Measurements from ENCODE around the gene GATA6.

The GATA6 gene

DNA sequence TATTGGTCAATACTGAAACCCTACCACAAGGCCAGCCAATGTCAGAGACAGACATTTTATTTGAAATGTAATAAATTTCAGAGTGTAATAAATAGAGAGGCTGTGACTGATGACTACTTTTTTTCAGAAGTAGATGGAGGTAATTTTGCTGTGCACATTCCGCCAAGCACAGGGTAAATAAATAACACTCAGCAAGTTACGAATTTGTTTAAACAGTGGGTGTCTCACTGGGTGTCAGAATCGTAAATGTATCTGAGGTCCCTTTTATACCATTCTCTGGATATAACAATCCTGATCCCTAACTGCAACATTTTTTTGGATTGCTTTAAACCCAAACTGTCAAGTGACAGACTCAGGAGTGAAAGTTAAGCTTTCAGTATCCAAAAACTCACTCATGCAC is 74.1 kb downstream of the GATA6 start:
- DNase-seq (ENCODE audit: low read depth), result no peak

DNA sequence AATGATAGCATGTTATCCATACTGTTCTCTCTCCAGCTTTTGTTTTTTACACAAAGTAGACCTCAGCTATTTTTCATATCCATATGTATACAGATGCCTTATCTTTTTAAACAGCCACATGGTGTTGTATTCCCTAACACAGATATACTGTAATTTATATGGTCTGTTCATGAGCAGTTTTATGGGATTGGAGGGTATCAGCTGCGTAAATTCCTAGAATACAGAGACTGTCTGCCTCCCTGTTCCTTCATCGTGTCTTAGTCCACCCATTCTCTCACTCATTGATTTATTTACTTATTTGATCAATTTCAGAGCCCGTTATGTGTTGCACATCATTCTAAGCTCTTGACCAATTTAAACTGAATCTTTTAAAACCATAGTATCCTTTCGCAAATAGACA is 80.6 kb downstream of the GATA6 start:
- DNase-seq (ENCODE audit: low read depth), result no peak

GRCh38 chr18:22250591-22250996 is 81.2 kb downstream of the GATA6 start:
- no peak for DNase-seq (ENCODE audit: low read depth)

Data from stimulated activated CD8-positive, alpha-beta memory T cell treated with anti-CD3 and anti-CD28 coated beads, Interleukin-12 subunit alpha, Interleukin-12 subunit beta, amount 100 ng/mL, for 4 hours (primary cell).